GM12878 (cell line): ENCODE measurements around the gene CD93. TPM values are rescaled to one million over a fixed set of nuclear protein-coding genes. Genes with fewer than 3 reads are reported as not detected.

ENCODE experiments used
- ATAC-seq: fragments of 200-7000 bp; cut with Tn5 transposase; 3 replicates; pipeline ENCODE4 v1.9.1; 2020; ENCODE audit warnings: mild to moderate bottlenecking, moderate library complexity
- BruUV-seq: library from RNA; stranded (reverse); fragments of 400-500 nt; replicated peaks from 2 replicates; lab custom pipeline; 2021; lab: Mats Ljungman, UMichigan
- CTCF ChIA-PET: fragments of 300-600 bp; sonication (Branson Sonifier 250); formaldehyde crosslinking; extraction: SDS; loops from one replicate; lab custom pipeline; 2021; ENCODE audit warnings: inconsistent platforms; lab: Yijun Ruan, JAX
- POLR2A ChIA-PET: fragments of 350-600 bp; formaldehyde crosslinking; extraction: SDS; loops from one replicate; lab custom pipeline; 2021; ENCODE audit warnings: inconsistent platforms; lab: Charles Lee
- RAD21 ChIA-PET: fragments of 300-600 bp; sonication (Branson Sonifier 250); formaldehyde crosslinking; loops from one replicate; lab custom pipeline; 2023; ENCODE audit warnings: antibody characterized with exemption; ENCODE audit not compliant: unreplicated experiment; lab: Charles Lee
- SMC1A ChIA-PET: fragments of 300-600 bp; sonication (Branson Sonifier 250); formaldehyde crosslinking; loops from one replicate; lab custom pipeline; 2023; ENCODE audit not compliant: unreplicated experiment, uncharacterized antibody; lab: Charles Lee
- DNase-seq: peaks from one replicate; pipeline ENCODE4 v3.0.0-alpha.2; 2011; ENCODE audit warnings: low read depth, low spot score
- FAIRE-seq: peaks from 3 replicates; lab custom pipeline; 2011; peaks lifted over from hg19 to GRCh38; lab: Jason Lieb, UNC
- H2AFZ ChIP-seq: 2 replicates; pipeline ENCODE4 v1.6.0; 2011; ENCODE audit warnings: low read depth, low read length, control low read depth; ENCODE audit not compliant: control insufficient read depth
- H3K27ac ChIP-seq: 2 replicates; pipeline ENCODE4 v1.5.1; 2011; ENCODE audit warnings: control low read depth; ENCODE audit not compliant: control insufficient read depth, insufficient read depth
- H3K27me3 ChIP-seq, 2 experiments: replicated peaks in 1 of 2; 2 replicates each; pipeline versions ENCODE4 v1.6.0 to v1.6.1; 2011; ENCODE audit warnings: low read length in 1 of 2; ENCODE audit not compliant: control insufficient read depth in 2 of 2, insufficient read depth in 2 of 2
- H3K36me3 ChIP-seq, 2 experiments: 2 replicates each; pipeline ENCODE4 v1.5.1; 2011; ENCODE audit warnings: low read length in 1 of 2; ENCODE audit not compliant: control insufficient read depth in 2 of 2, insufficient read depth in 2 of 2
- H3K4me1 ChIP-seq: 2 replicates; pipeline ENCODE4 v1.6.1; 2011; ENCODE audit warnings: mild to moderate bottlenecking, low read length, moderate library complexity, mixed read lengths; ENCODE audit not compliant: control insufficient read depth, insufficient read depth
- H3K4me2 ChIP-seq: 2 replicates; pipeline ENCODE4 v1.6.0; 2011; ENCODE audit warnings: control low read depth; ENCODE audit not compliant: control insufficient read depth, insufficient read depth
- H3K4me3 ChIP-seq: fragments of 200-600 bp; sonication (generic); 2 replicates; pipeline ENCODE4 v1.5.1; 2016
- H3K79me2 ChIP-seq: 2 replicates; pipeline ENCODE4 v1.6.0; 2011; ENCODE audit warnings: low read length; ENCODE audit not compliant: control insufficient read depth, insufficient read depth
- H3K9ac ChIP-seq: 2 replicates; pipeline ENCODE4 v1.8.0; 2011; ENCODE audit warnings: low read length, control low read depth, mixed read lengths; ENCODE audit not compliant: control insufficient read depth, insufficient read depth
- H3K9me3 ChIP-seq: replicated peaks from 3 replicates; pipeline ENCODE4 v1.5.1; 2011; ENCODE audit warnings: mild to moderate bottlenecking, low read length; ENCODE audit not compliant: control insufficient read depth, insufficient read depth
- H4K20me1 ChIP-seq: 2 replicates; pipeline ENCODE4 v1.6.0; 2011; ENCODE audit not compliant: control insufficient read depth, insufficient read depth
- ATF2 ChIP-seq: IDR thresholded peaks from 2 replicates; pipeline ENCODE4 v1.6.1; 2012; ENCODE audit warnings: low read length, inconsistent platforms
- CHD1 ChIP-seq: IDR thresholded peaks from 2 replicates; pipeline ENCODE4 v1.6.1; 2012; ENCODE audit warnings: low read depth, low read length, improper control_type of control experiment
- MEF2B ChIP-seq: fragments of 450-650 bp; IDR thresholded peaks from 2 replicates; pipeline ENCODE4 v1.6.1; 2018; ENCODE audit warnings: mild to moderate bottlenecking, moderate library complexity; ENCODE audit not compliant: partially characterized antibody, poor library complexity, severe bottlenecking
- PAX8 ChIP-seq: fragments of 450-650 bp; IDR thresholded peaks from 2 replicates; pipeline ENCODE4 v1.6.1; 2017; ENCODE audit warnings: mild to moderate bottlenecking, moderate library complexity
- POLR2A ChIP-seq: IDR thresholded peaks from 2 replicates; pipeline ENCODE4 v1.6.1; 2011; ENCODE audit warnings: low read depth, mild to moderate bottlenecking, low read length
- POLR2AphosphoS5 ChIP-seq: IDR thresholded peaks from 2 replicates; pipeline ENCODE4 v1.6.1; 2011; ENCODE audit warnings: mild to moderate bottlenecking, low read length, inconsistent platforms
- SIX5 ChIP-seq: IDR thresholded peaks from 2 replicates; pipeline ENCODE4 v1.6.1; 2011; ENCODE audit warnings: mild to moderate bottlenecking, low read depth, low read length, moderate library complexity; ENCODE audit not compliant: severe bottlenecking
- STAT3 ChIP-seq: IDR thresholded peaks from 2 replicates; pipeline ENCODE4 v1.6.1; 2011; ENCODE audit warnings: low read depth, low read length, improper control_type of control experiment
- TAF1 ChIP-seq: IDR thresholded peaks from 2 replicates; pipeline ENCODE4 v1.6.1; 2011; ENCODE audit warnings: mild to moderate bottlenecking, low read depth, low read length, borderline replicate concordance
- TBL1XR1 ChIP-seq: IDR thresholded peaks from 2 replicates; pipeline ENCODE4 v1.6.1; 2012; ENCODE audit warnings: low read depth, low read length, improper control_type of control experiment
- WRNIP1 ChIP-seq: IDR thresholded peaks from 2 replicates; pipeline ENCODE4 v1.6.1; 2011; ENCODE audit warnings: low read depth, low read length, improper control_type of control experiment, borderline replicate concordance
- WGBS: methylation state at CpG from one replicate; pipeline ENCODE4 v1.1.6; 2016; ENCODE audit warnings: low lambda C conversion rate; ENCODE audit not compliant: insufficient replicate concordance, insufficient coverage; ENCODE audit errors: missing lambda C conversion rate; 5-methylcytosine and 5-hydroxymethylcytosine counted together
- in situ Hi-C: fragments of 300-500 bp; cut with MboI; formaldehyde crosslinking; loops from 9 replicates; pipeline ENCODE4 v1.14.3; 2018; ENCODE audit warnings: mixed read lengths
- intact Hi-C: fragments of 100-400 bp; cut with micrococcal nuclease; formaldehyde crosslinking; loops from one replicate; pipeline ENCODE4 v1.14.2; 2022; ENCODE audit not compliant: unreplicated experiment
- polyA plus RNA-seq, 11 experiments: library from polyadenylated mRNA; depleted of rRNA in 4 of 11; unstranded in 6 of 11; stranded (reverse) in 5 of 11; fragments of >200 nt; fragmentation: Nextera tagmentation in 4 of 11; fragmentation: Illumina TruSeq in 1 of 11; extraction: Ambion mirVana in 4 of 11; extraction: Trizol in 1 of 11; gene quantifications; 1 replicate in 1 of 11; 2 replicates in 10 of 11; pipeline versions ENCODE4 v1.2.1 to v1.2.3, GENCODE V29; 2011 to 2016; ENCODE audit warnings: inconsistent platforms in 2 of 11, missing spikeins in 2 of 11, low read depth in 1 of 11
- total RNA-seq, 4 experiments: library from RNA; depleted of rRNA in 3 of 4; stranded (reverse); fragments of >200 nt in 3 of 4; fragmentation: Illumina TruSeq in 1 of 4; extraction: Trizol in 1 of 4; gene quantifications; 2 replicates each; pipeline versions ENCODE4 v1.2.1 to v1.2.3, GENCODE V29; 2013 to 2021

CD93 gene
- total and polyA plus RNA-seq, 10 of the 15 experiments (the other 5 are each of a cell fraction or from before 2014, with no cell fraction given): 0.20 to 2.7 (median 0.92) TPM

- ChIA-PET RAD21 (no interaction called here), SMC1A (interaction anchor here (0.8 kb wide), 1 partner anchor 148 kb away, joined by 3 read pairs; no protein-coding TSS in a partner anchor), POLR2A (no interaction called here), CTCF (interaction anchor here (0.7 to 1.5 kb wide), 3 partner anchors 159 to 204 kb away, joined by 3 to 6 read pairs (median 4); no protein-coding TSS in a partner anchor)
- H2AFZ ChIP-seq: no peak overlapping the region
- H3K4me1 ChIP-seq: no peaks in the 10 kb centered on the region
- no peak overlapping the region for H3K27ac ChIP-seq
- intact Hi-C loops: no loop called here
- FAIRE-seq (no peak), DNase-seq (no peak), ATAC-seq (no peak)
- no peaks in the 10 kb centered on the region for H3K79me2 ChIP-seq
- H4K20me1 ChIP-seq: no peaks in the 10 kb centered on the region
- TF ChIP-seq POLR2A (no peak), TAF1 (no peak), PAX8 (no peak), ATF2 (no peak), TBL1XR1 (no peak), SIX5 (no peak), CHD1 (no peak), STAT3 (no peak), POLR2AphosphoS5 (no peak), WRNIP1 (no peak), MEF2B (no peak)
- no peak overlapping the region for H3K4me2 ChIP-seq
- no peaks in the 10 kb centered on the region for H3K9me3 ChIP-seq
- no peak overlapping the region for H3K4me3 ChIP-seq
- in situ Hi-C loops: no loop called here
- peaks cover 0 to 3% of the 10 kb centered on the region in 2 experiments; a peak in 2 of 4 replicates for H3K27me3 ChIP-seq
- H3K9ac ChIP-seq: no peak overlapping the region
- no peaks in the 10 kb centered on the region for H3K36me3 ChIP-seq
- BruUV-seq: no TSS peak
- 33% methylated on average over 3 of the region's 3 CpGs for WGBS
These were observed 43.9 kb downstream of the CD93 start for GRCh38 chr20:23042270-23042669.
